ENCODE results near the gene HOXA6. TPM values are rescaled to one million over a fixed set of nuclear protein-coding genes. Genes with fewer than 3 reads are reported as not detected.

The HOXA6 gene
- total RNA-seq, 1 experiment from 2014 or later: 3.3 TPM

DNA sequence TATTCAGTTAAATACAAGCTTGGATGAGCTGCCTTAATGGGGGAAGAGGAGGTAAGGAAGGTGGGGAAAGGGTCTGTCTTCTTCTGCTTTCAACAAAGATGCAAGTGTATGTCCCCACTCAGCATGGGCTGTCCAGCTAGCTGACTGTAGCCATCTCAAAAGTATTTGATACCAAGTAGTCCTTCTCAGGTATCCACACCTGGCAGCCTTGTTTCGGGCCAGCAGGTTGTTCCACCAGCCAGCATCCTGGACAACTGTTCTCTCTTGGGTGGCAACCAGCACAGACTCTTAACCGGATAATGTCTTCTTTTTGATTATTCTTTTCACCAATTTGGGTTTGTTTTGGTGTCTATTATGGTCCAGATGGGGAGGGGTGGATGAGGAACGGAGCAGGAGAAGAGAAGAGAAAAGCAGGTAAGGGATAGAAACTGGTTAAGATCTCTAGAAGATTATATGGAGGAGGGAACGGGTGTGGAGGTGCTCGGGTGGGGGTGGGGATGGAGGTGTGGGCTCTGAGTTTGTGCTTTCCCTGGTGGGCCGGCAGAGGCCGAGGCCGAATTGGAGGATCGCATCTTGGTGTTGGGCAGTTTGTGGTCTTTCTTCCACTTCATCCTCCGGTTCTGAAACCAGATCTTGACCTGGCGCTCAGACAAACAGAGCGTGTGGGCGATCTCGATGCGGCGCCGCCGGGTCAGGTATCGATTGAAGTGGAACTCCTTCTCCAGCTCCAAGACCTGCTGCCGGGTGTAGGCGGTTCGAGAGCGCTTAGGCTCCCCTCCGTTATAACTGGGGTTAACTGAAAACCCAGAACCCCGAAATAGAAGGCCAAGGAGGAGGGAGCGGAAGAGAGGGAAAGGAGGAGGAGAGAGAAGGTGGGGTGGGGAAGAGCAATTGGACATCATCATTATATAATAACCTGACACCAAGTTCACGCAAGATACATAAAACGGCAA lies 18.5 kb downstream of the HOXA6 start:
- POLR2A ChIA-PET: no interaction called here
- ATAC-seq (no peak), DNase-seq (ENCODE audit: low read depth, low spot score) (no peak)
- no TSS peak for BruUV-seq (replicated peaks)
- CTCF ChIA-PET: no interaction called here
- in situ Hi-C loops (cut with HindIII; ENCODE audit: low pct_unique_long_range_greater_than_20kb, low sequenced_read_pairs) (no loop called here), intact Hi-C loops (cut with micrococcal nuclease; ENCODE audit: unreplicated experiment) (no loop called here)
- Histone ChIP-seq H3K9me3 (ENCODE audit: control insufficient read depth, insufficient read depth, low read depth, low read length) (no peaks in the 10 kb centered on the region), H3K27me3 (ENCODE audit: control insufficient read depth, insufficient read depth, low read length) (no peaks in the 10 kb centered on the region), H3K4me3 (ENCODE audit: low read depth in 2 of 2, low read length in 2 of 2) (no peak overlapping the region), H3K36me3 (ENCODE audit: control insufficient read depth, insufficient read depth, low read length) (no peaks in the 10 kb centered on the region), H3K27ac (ENCODE audit: low read length) (peak overlapping the region; percentile 99; the same call in 1 of the 2 replicates), H3K4me1 (ENCODE audit: control insufficient read depth, insufficient read depth, low read length) (peaks cover 71% of the 10 kb centered on the region)
- no peak for TF ChIP-seq CTCF (IDR thresholded peaks at IDR 0.05)

DNA sequence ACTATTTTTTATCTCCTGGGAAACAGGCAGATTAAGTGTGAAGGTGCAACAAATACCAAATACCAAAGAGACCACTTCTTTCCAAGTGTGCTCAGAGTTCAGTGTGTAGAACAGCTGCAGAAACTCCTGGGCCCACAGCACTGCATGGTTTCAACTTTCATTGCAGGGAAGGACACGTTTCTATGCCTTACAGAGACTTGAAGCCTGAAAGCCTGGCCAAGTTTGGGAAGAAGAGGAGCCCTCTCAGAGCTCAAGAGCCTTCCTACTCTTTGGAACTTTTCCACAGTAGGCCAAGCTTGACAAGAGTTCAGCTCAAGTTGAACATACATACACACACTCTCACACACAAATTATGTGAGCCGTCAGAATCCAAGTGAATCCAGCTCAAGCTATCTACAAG lies 19.5 kb downstream of the HOXA6 start:
- H3K4me1 ChIP-seq (ENCODE audit: control insufficient read depth, insufficient read depth, low read length): peaks cover 70% of the 10 kb centered on the region
- intact Hi-C loops (cut with micrococcal nuclease; ENCODE audit: unreplicated experiment) (no loop called here), in situ Hi-C loops (cut with HindIII; ENCODE audit: low pct_unique_long_range_greater_than_20kb, low sequenced_read_pairs) (no loop called here)
- no peaks in the 10 kb centered on the region for H3K36me3 ChIP-seq (ENCODE audit: control insufficient read depth, insufficient read depth, low read length)
- DNase-seq (ENCODE audit: low read depth, low spot score) (no peak), ATAC-seq (no peak)
- H3K4me3 ChIP-seq (ENCODE audit: low read depth in 2 of 2, low read length in 2 of 2): no peak overlapping the region
- POLR2A ChIA-PET: no interaction called here
- CTCF ChIA-PET: interaction anchor here (0.5 to 0.6 kb wide), 2 partner anchors 14 to 59 kb away, joined by 3 read pairs; no protein-coding TSS in a partner anchor
- peak overlapping the region; percentile 99 for H3K27ac ChIP-seq (ENCODE audit: low read length)
- no TSS peak for BruUV-seq (replicated peaks)
- H3K9me3 ChIP-seq (ENCODE audit: control insufficient read depth, insufficient read depth, low read depth, low read length): no peaks in the 10 kb centered on the region
- no peaks in the 10 kb centered on the region for H3K27me3 ChIP-seq (ENCODE audit: control insufficient read depth, insufficient read depth, low read length)
- TF ChIP-seq, protein P1, sequence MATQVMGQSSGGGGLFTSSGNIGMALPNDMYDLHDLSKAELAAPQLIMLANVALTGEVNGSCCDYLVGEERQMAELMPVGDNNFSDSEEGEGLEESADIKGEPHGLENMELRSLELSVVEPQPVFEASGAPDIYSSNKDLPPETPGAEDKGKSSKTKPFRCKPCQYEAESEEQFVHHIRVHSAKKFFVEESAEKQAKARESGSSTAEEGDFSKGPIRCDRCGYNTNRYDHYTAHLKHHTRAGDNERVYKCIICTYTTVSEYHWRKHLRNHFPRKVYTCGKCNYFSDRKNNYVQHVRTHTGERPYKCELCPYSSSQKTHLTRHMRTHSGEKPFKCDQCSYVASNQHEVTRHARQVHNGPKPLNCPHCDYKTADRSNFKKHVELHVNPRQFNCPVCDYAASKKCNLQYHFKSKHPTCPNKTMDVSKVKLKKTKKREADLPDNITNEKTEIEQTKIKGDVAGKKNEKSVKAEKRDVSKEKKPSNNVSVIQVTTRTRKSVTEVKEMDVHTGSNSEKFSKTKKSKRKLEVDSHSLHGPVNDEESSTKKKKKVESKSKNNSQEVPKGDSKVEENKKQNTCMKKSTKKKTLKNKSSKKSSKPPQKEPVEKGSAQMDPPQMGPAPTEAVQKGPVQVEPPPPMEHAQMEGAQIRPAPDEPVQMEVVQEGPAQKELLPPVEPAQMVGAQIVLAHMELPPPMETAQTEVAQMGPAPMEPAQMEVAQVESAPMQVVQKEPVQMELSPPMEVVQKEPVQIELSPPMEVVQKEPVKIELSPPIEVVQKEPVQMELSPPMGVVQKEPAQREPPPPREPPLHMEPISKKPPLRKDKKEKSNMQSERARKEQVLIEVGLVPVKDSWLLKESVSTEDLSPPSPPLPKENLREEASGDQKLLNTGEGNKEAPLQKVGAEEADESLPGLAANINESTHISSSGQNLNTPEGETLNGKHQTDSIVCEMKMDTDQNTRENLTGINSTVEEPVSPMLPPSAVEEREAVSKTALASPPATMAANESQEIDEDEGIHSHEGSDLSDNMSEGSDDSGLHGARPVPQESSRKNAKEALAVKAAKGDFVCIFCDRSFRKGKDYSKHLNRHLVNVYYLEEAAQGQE (IDR thresholded peaks at IDR 0.05; ENCODE audit: insufficient read depth in 1 of 2, low read depth in 2 of 2, low read length in 1 of 2): no peak
- TF ChIP-seq CTCF (IDR thresholded peaks at IDR 0.05) (no peak), TCF7L2 (IDR thresholded peaks at IDR 0.05; ENCODE audit: low read depth, low read length) (no peak), POLR2AphosphoS5 (IDR thresholded peaks at IDR 0.05; ENCODE audit: low read depth, low read length) (no peak), SIN3A (IDR thresholded peaks at IDR 0.05; ENCODE audit: borderline replicate concordance, insufficient read depth, low read depth, low read length) (no peak)

Measured in Panc1 (cell line).